H9 (cell line): Measurements from ENCODE around the gene HCFC2. TPM values are rescaled to one million over a fixed set of nuclear protein-coding genes. Genes with fewer than 3 reads are reported as not detected.

Source experiments
- DNase-seq: peaks from one replicate; pipeline ENCODE4 v3.0.0-alpha.2; 2017
- H2AFZ ChIP-seq: one replicate; pipeline ENCODE4 v1.6.1; 2013; ENCODE audit warnings: mild to moderate bottlenecking, low read length, control low read depth, moderate library complexity
- H2AK5ac ChIP-seq: 2 replicates; pipeline ENCODE4 v1.6.1; 2013; ENCODE audit warnings: low read length, control low read depth, mixed read lengths; ENCODE audit not compliant: insufficient read length
- H2BK120ac ChIP-seq: one replicate; pipeline ENCODE4 v1.6.1; 2013; ENCODE audit warnings: low read depth, mild to moderate bottlenecking, low read length, control low read depth, inconsistent platforms; ENCODE audit not compliant: poor library complexity, severe bottlenecking
- H2BK12ac ChIP-seq: 2 replicates; pipeline ENCODE4 v1.6.1; 2013; ENCODE audit warnings: low read length, control low read depth, mixed read lengths, low read depth; ENCODE audit not compliant: insufficient read length
- H2BK15ac ChIP-seq: 2 replicates; pipeline ENCODE4 v1.6.1; 2013; ENCODE audit warnings: low read depth, low read length, control low read depth
- H2BK20ac ChIP-seq: one replicate; pipeline ENCODE4 v1.6.1; 2013; ENCODE audit warnings: low read depth, mild to moderate bottlenecking, low read length, control low read depth, inconsistent platforms; ENCODE audit not compliant: poor library complexity, severe bottlenecking
- H2BK5ac ChIP-seq: 2 replicates; pipeline ENCODE4 v1.6.1; 2013; ENCODE audit warnings: low read length, control low read depth, mixed read lengths; ENCODE audit not compliant: insufficient read length
- H3K14ac ChIP-seq: 2 replicates; pipeline ENCODE4 v1.6.1; 2013; ENCODE audit warnings: low read length, control low read depth; ENCODE audit not compliant: insufficient read depth
- H3K18ac ChIP-seq: 2 replicates; pipeline ENCODE4 v1.6.1; 2013; ENCODE audit warnings: low read depth, mild to moderate bottlenecking, mixed read lengths, low read length, control low read depth; ENCODE audit not compliant: insufficient read length
- H3K23ac ChIP-seq: 2 replicates; pipeline ENCODE4 v1.6.1; 2013; ENCODE audit warnings: low read length, control low read depth, mixed read lengths, low read depth; ENCODE audit not compliant: insufficient read length
- H3K23me2 ChIP-seq: 2 replicates; pipeline ENCODE4 v1.6.1; 2013; ENCODE audit warnings: low read depth, mild to moderate bottlenecking, mixed read lengths, low read length, control low read depth; ENCODE audit not compliant: insufficient read length, poor library complexity, severe bottlenecking
- H3K27ac ChIP-seq: 2 replicates; pipeline ENCODE4 v1.5.1; 2013; ENCODE audit warnings: low read length, control low read depth, mixed read lengths, low read depth; ENCODE audit not compliant: insufficient read length
- H3K27me3 ChIP-seq: 2 replicates; pipeline ENCODE4 v1.6.1; 2013; ENCODE audit warnings: low read length, control low read depth, inconsistent platforms; ENCODE audit not compliant: insufficient read depth
- H3K4ac ChIP-seq: 2 replicates; pipeline ENCODE4 v1.6.1; 2013; ENCODE audit warnings: low read depth, mild to moderate bottlenecking, control low read depth, inconsistent platforms, low read length, moderate library complexity
- H3K4me1 ChIP-seq: 2 replicates; pipeline ENCODE4 v1.6.1; 2013; ENCODE audit warnings: low read length, control low read depth, inconsistent platforms; ENCODE audit not compliant: insufficient read depth
- H3K4me2 ChIP-seq: 2 replicates; pipeline ENCODE4 v1.6.1; 2013; ENCODE audit warnings: low read length, control low read depth, mixed read lengths; ENCODE audit not compliant: insufficient read length, insufficient read depth
- H3K56ac ChIP-seq: 2 replicates; pipeline ENCODE4 v1.6.1; 2013; ENCODE audit warnings: low read depth, mild to moderate bottlenecking, mixed read lengths, low read length, control low read depth; ENCODE audit not compliant: insufficient read length
- H3K79me1 ChIP-seq: 2 replicates; pipeline ENCODE4 v1.6.1; 2013; ENCODE audit warnings: low read depth, mild to moderate bottlenecking, moderate library complexity, low read length, control low read depth, inconsistent platforms; ENCODE audit not compliant: insufficient read depth, poor library complexity, severe bottlenecking
- H3K79me2 ChIP-seq: 2 replicates; pipeline ENCODE4 v1.6.1; 2013; ENCODE audit warnings: low read length, control low read depth, inconsistent platforms; ENCODE audit not compliant: insufficient read depth
- H3K9ac ChIP-seq: 2 replicates; pipeline ENCODE4 v1.6.1; 2013; ENCODE audit warnings: low read length, control low read depth, mixed read lengths; ENCODE audit not compliant: insufficient read length; ENCODE audit errors: extremely low read depth
- H3K9me3 ChIP-seq: one replicate; pipeline ENCODE4 v1.6.1; 2013; ENCODE audit warnings: low read depth, low read length, inconsistent platforms; ENCODE audit not compliant: control insufficient read depth
- H3T11ph ChIP-seq: one replicate; pipeline ENCODE4 v1.6.1; 2013; ENCODE audit warnings: mild to moderate bottlenecking, low read length, control low read depth, inconsistent platforms
- H4K20me1 ChIP-seq: one replicate; pipeline ENCODE4 v1.6.1; 2013; ENCODE audit not compliant: control insufficient read depth, insufficient read length, insufficient read depth
- H4K5ac ChIP-seq: 2 replicates; pipeline ENCODE4 v1.6.1; 2013; ENCODE audit warnings: low read depth, mild to moderate bottlenecking, mixed read lengths, low read length, control low read depth; ENCODE audit not compliant: insufficient read length
- H4K8ac ChIP-seq: replicated peaks from 2 replicates; pipeline ENCODE4 v1.6.1; 2013; ENCODE audit warnings: low read length, control low read depth, mixed read lengths, low read depth; ENCODE audit not compliant: insufficient read length
- H4K91ac ChIP-seq: 2 replicates; pipeline ENCODE4 v1.6.1; 2013; ENCODE audit warnings: low read depth, mild to moderate bottlenecking, moderate library complexity, mixed read lengths, low read length, control low read depth; ENCODE audit not compliant: insufficient read length
- H3K27ac Mint-ChIP-seq, 3 experiments: 2 replicates in 2 of 3; 3 replicates in 1 of 3; pipeline ENCODE4 v1.8.0; 2020 to 2021; ENCODE audit warnings: mixed read lengths in 3 of 3, mild to moderate bottlenecking in 1 of 3, moderate library complexity in 1 of 3
- H3K27me3 Mint-ChIP-seq: 2 replicates; pipeline ENCODE4 v1.8.0; 2021; ENCODE audit warnings: low read depth, mild to moderate bottlenecking, moderate library complexity, mixed read lengths
- H3K36me3 Mint-ChIP-seq, 3 experiments: 2 replicates in 2 of 3; 3 replicates in 1 of 3; pipeline ENCODE4 v1.8.0; 2020 to 2021; ENCODE audit warnings: low read depth in 3 of 3, mixed read lengths in 3 of 3; ENCODE audit not compliant: insufficient read depth in 1 of 3
- H3K4me1 Mint-ChIP-seq, 2 experiments: 2 replicates each; pipeline ENCODE4 v1.8.0; 2020; ENCODE audit warnings: mixed read lengths in 2 of 2
- H3K4me3 Mint-ChIP-seq, 2 experiments: 2 replicates in 1 of 2; 3 replicates in 1 of 2; pipeline ENCODE4 v1.8.0; 2020 to 2021; ENCODE audit warnings: mild to moderate bottlenecking in 2 of 2, mixed read lengths in 2 of 2, moderate library complexity in 1 of 2
- H3K9me3 Mint-ChIP-seq, 2 experiments: 2 replicates in 1 of 2; 3 replicates in 1 of 2; pipeline ENCODE4 v1.8.0; 2020; ENCODE audit warnings: mild to moderate bottlenecking in 2 of 2, mixed read lengths in 2 of 2, moderate library complexity in 1 of 2
- WGBS: extraction: QIAGEN DNeasy Blood & Tissue Kit; methylation state at CpG from one replicate; pipeline ENCODE4 v1.1.7; 2013; ENCODE audit warnings: missing lambda C conversion rate, low lambda C conversion rate, mixed read lengths; ENCODE audit not compliant: insufficient read length; ENCODE audit errors: extremely low coverage; 5-methylcytosine and 5-hydroxymethylcytosine counted together
- total RNA-seq: library from RNA; stranded (reverse); gene quantifications from 2 replicates; pipeline ENCODE4 v1.2.1, GENCODE V29; 2021
- TF ChIP-seq, protein P1 (sequence below): fragments of 200-600 bp; sonication (generic); conservative IDR thresholded peaks from 3 replicates; pipeline ENCODE4 v1.8.0; 2021; ENCODE audit warnings: antibody characterized with exemption, mild to moderate bottlenecking

The HCFC2 gene
- total RNA-seq, 1 experiment from 2014 or later, result 1.9 TPM

DNA sequence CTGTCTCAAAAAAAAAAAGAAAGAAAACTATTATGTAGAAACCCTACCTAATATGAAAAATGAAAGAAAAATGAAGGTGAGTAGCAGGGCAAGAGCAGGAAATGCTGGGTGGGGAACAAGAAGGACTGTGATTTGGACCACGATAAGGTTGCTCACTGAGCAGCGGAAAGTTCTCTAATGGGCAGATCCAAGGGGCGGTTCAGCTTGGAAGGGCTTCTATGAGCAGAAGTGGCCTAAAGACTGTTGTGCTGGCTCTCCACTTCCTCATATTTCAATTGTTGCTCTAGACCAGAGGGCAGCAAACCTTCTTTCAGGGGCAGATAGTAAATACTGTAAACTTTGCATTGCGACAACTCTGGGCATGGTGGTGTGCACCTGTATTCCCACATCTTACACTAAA lies 90.0 kb downstream of the HCFC2 start:
- Histone ChIP-seq H3K18ac (no peak overlapping the region), H3K23me2 (no peaks in the 10 kb centered on the region), H3K56ac (no peak overlapping the region), H4K8ac (no peak overlapping the region), H4K20me1 (no peaks in the 10 kb centered on the region), H2BK120ac (no peak overlapping the region), H3K9me3 (no peaks in the 10 kb centered on the region), H3K14ac (no peak overlapping the region), H3K9ac (no peak overlapping the region), H2AFZ (no peak overlapping the region), H2BK20ac (no peak overlapping the region), H2AK5ac (no peak overlapping the region), H3K79me2 (no peaks in the 10 kb centered on the region), H3K4me1 (no peaks in the 10 kb centered on the region), H3K27ac (no peak overlapping the region), H2BK12ac (no peak overlapping the region), H3K79me1 (no peaks in the 10 kb centered on the region), H4K5ac (no peak overlapping the region), H3K27me3 (no peaks in the 10 kb centered on the region), H3T11ph (no peak overlapping the region), H3K4ac (no peak overlapping the region), H3K4me2 (no peak overlapping the region), H4K91ac (no peak overlapping the region), H3K23ac (no peak overlapping the region), H2BK15ac (no peak overlapping the region), H2BK5ac (no peak overlapping the region)
- DNase-seq, result no peak
- Mint-ChIP-seq H3K9me3 (no peaks in the 10 kb centered on the region), H3K27me3 (peaks cover 10% of the 10 kb centered on the region), H3K4me3 (no peak overlapping the region), H3K36me3 (no peaks in the 10 kb centered on the region), H3K4me1 (peaks cover 0 to 6% of the 10 kb centered on the region in 2 experiments; a peak in 2 of 4 replicates), H3K27ac (no peak overlapping the region)
- no CpG with 5 or more reads among the region's 4 CpGs for WGBS
- TF ChIP-seq, protein P1, sequence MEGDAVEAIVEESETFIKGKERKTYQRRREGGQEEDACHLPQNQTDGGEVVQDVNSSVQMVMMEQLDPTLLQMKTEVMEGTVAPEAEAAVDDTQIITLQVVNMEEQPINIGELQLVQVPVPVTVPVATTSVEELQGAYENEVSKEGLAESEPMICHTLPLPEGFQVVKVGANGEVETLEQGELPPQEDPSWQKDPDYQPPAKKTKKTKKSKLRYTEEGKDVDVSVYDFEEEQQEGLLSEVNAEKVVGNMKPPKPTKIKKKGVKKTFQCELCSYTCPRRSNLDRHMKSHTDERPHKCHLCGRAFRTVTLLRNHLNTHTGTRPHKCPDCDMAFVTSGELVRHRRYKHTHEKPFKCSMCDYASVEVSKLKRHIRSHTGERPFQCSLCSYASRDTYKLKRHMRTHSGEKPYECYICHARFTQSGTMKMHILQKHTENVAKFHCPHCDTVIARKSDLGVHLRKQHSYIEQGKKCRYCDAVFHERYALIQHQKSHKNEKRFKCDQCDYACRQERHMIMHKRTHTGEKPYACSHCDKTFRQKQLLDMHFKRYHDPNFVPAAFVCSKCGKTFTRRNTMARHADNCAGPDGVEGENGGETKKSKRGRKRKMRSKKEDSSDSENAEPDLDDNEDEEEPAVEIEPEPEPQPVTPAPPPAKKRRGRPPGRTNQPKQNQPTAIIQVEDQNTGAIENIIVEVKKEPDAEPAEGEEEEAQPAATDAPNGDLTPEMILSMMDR, result no peak
